ENCODE data around the gene TOX2.

DNA sequence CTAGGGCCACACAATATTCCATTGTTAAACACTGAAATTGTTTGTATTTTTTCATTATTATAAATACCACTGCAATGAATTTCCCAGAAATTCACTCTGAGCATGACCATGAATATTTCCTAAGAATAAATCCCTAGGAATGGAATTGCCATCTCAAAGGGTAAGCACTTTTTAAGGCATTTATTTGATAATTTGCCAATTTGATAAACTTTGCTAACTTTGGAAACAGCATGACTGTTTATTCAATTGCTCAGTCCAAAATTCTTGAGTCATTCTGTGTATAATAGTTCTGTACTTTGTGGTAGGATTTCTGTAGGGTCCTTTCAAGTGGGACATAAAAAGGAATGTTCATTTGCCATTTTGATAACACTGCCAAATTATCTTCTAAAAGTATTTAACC lies 44.2 kb upstream of the TOX2 start:
- TF ChIP-seq POLR2AphosphoS5 (IDR thresholded peaks at IDR 0.05; ENCODE audit: low read depth, low read length) (no peak), POLR2A (IDR thresholded peaks at IDR 0.05; ENCODE audit: low read depth, low read length) (no peak), SPI1 (IDR thresholded peaks at IDR 0.05; ENCODE audit: low read depth, low read length) (no peak), POU2F2 (IDR thresholded peaks at IDR 0.05; ENCODE audit: low read depth, low read length) (no peak), PAX5 (IDR thresholded peaks at IDR 0.05; ENCODE audit: insufficient read depth, low read length, severe bottlenecking) (no peak), TAF1 (IDR thresholded peaks at IDR 0.05; ENCODE audit: low read depth, low read length) (no peak)

All from GM12891 (cell line).